GM12864 (cell line): ENCODE measurements around the gene VSTM2B.

ENCODE experiments used
- DNase-seq: peaks from one replicate; pipeline ENCODE4 v3.0.0-alpha.2; 2011; ENCODE audit warnings: low read depth
- H3K4me3 ChIP-seq: 2 replicates; pipeline ENCODE4 v1.5.1; 2011; ENCODE audit warnings: mild to moderate bottlenecking, low read depth, low read length, control low read depth
- CTCF ChIP-seq: IDR thresholded peaks from 2 replicates; pipeline ENCODE4 v1.5.1; 2011; ENCODE audit warnings: low read depth, mild to moderate bottlenecking, moderate library complexity, low read length, control low read depth, inconsistent platforms; ENCODE audit errors: missing control alignments

VSTM2B gene

GRCh38 chr19:29519931-29520330 is 5.9 kb upstream of the VSTM2B start:
- TF ChIP-seq CTCF, result no peak
- DNase-seq, result no peak
- H3K4me3 ChIP-seq, result no peak overlapping the region

GRCh38 chr19:29520390-29520789 is 5.4 kb upstream of the VSTM2B start:
- DNase-seq, result no peak
- no peak overlapping the region for H3K4me3 ChIP-seq
- no peak for TF ChIP-seq CTCF

GRCh38 chr19:29521291-29522075 is 4.3 kb upstream of the VSTM2B start:
- DNase-seq, result no peak
- TF ChIP-seq CTCF, result no peak
- H3K4me3 ChIP-seq, result no peak overlapping the region

GRCh38 chr19:29523568-29523967 is 2.2 kb upstream of the VSTM2B start:
- H3K4me3 ChIP-seq, result no peak overlapping the region
- TF ChIP-seq CTCF, result no peak
- no peak for DNase-seq

- TF ChIP-seq CTCF, result no peak
- DNase-seq, result no peak
- H3K4me3 ChIP-seq, result no peak overlapping the region
These were observed 1.4 kb upstream of the VSTM2B start for GRCh38 chr19:29524201-29524911.

- no peak overlapping the region for H3K4me3 ChIP-seq
- TF ChIP-seq CTCF, result no peak
- no peak for DNase-seq
These were observed 622 bp upstream of the VSTM2B start for GRCh38 chr19:29524912-29525831.
